HG02970 (cell line): ENCODE data around the gene ZNF331.
A peak's percentile ranks its signal among the peaks of the same experiment; 100 is the strongest.

Experiments used
- ATAC-seq: cut with Tn5 transposase; IDR thresholded peaks from one replicate; pipeline ENCODE4 v1.9.1; 2021; ENCODE audit warnings: mild to moderate bottlenecking, moderate library complexity, moderate number of reproducible peaks; ENCODE audit not compliant: unreplicated experiment, low FRiP score

The ZNF331 gene

DNA sequence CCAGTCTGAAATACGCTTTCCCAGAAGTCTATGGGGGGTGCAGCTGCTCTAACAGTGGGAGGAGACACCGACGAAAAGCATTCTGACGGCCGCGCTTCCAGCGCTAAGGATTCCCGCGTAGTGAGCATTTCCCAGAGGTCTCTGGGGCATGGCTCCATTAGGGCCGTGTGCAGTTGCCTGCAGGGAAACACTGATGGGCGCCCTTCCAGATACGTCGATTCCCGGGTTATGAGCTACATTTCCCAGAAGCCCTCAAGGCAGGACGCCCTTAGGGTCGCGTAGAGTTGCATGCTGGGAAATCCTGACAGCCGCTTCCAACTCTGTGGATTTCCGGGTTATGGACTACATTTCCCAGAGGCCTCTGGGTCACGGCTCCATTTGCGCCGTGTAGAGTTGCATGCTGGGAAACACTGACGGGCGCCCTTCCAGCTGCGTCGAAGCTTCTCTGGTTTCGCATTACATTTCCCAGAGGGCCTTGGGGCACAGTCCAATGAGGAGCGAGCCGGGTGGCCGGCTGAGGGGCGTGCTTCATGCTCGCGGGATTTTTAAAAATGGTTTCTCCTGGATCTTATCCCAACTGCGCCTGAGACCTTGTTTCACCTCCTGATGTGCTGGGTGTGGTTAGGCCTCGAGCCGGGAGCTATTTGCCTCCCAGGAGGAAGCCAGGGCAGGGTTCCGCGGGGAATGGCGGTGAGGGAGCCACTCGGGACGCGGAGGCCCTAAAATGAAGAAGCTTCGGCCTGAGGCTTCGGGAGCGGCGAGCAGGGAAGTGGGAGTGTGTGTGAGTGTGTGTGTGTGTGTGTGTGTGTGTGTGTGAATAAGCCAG lies 17.2 kb upstream of the ZNF331 start:
- peak; percentile 99 for ATAC-seq

- no peak for ATAC-seq
Measured at GRCh38 chr19:53521373-53522202, 16.4 kb upstream of the ZNF331 start.

- no peak for ATAC-seq
Measured at GRCh38 chr19:53525922-53526321, 12.0 kb upstream of the ZNF331 start.

- ATAC-seq = no peak
Measured at GRCh38 chr19:53530622-53531021, 7.3 kb upstream of the ZNF331 start.

DNA sequence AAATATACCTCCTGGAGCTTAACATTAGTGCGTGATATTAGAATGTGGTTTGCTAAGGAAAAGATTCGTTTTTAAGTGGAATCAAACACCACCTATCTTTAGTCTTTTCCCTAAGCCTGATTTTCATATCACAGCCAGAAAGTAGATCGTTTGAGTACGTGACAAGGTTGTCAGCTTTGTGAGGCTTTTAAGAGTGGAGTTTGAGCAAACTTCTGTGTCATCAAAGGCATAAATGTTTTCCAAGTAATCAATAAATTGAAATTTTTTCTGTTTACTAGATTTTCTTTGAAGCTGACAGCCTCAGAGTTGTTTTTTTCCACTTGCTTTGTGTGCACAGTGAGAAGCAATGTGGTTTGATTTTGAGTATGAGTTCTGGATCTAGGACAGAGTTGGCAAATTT lies 6.5 kb upstream of the ZNF331 start:
- no peak for ATAC-seq

- no peak for ATAC-seq
Measured at GRCh38 chr19:53532362-53532761, 5.6 kb upstream of the ZNF331 start.

DNA sequence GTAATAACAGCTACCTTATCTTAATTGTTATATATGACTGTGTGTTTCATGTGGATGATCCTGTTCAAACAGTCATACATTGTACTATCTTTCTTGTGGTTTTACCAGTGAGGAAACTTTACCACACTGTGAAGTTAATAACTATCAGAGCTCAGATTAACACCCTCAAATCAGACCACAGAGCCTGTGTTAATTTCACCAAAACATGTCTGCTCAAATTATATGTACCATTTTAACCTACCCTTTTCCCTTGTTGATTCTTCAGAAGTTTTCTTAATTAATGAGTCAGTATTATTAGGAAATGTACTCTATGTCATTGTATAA lies 1.8 kb upstream of the ZNF331 start:
- ATAC-seq = no peak

DNA sequence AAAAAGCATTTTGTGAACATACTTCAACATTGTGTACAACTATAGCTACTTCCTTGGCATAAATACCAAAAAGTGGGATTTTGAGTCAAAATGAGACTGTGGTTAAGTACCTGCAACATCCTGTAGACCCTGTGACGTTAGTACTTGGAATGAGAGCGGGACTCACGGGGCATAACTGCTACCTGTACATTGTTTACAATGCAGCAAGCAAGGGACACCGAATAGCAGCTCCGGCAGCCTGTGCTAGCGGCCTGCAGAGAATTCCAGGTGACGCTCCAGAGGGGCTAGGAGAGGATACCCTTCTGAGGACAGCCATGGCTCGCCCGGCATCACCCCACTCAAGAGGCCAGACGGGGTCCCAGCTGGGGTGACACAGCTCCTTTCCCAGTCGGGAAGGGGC lies 824 bp upstream of the ZNF331 start:
- ATAC-seq = peak; percentile 3

GRCh38 chr19:53538378-53539109 lies 599 bp downstream of the ZNF331 start:
- no peak for ATAC-seq

GRCh38 chr19:53540091-53540490 lies 2.1 kb downstream of the ZNF331 start:
- no peak for ATAC-seq

DNA sequence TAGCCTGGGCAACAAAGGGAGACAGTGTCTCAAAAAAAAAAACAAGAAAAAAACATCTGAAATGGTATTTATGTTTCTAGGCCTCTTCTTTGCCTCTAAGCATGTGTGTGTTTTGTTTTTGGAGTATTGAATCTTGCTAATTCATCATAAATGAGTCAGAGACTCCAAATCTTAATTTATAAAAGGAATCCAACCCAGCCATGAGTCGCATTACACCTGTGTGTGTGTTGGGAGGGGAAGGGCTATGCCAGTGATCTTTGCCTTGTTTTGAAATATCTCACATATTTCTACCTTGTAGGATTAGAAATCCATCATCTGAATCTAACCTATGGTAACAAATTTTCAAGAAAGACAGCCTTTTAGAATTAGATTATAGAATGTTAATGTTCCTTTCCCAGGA lies 4.0 kb downstream of the ZNF331 start:
- ATAC-seq = no peak

DNA sequence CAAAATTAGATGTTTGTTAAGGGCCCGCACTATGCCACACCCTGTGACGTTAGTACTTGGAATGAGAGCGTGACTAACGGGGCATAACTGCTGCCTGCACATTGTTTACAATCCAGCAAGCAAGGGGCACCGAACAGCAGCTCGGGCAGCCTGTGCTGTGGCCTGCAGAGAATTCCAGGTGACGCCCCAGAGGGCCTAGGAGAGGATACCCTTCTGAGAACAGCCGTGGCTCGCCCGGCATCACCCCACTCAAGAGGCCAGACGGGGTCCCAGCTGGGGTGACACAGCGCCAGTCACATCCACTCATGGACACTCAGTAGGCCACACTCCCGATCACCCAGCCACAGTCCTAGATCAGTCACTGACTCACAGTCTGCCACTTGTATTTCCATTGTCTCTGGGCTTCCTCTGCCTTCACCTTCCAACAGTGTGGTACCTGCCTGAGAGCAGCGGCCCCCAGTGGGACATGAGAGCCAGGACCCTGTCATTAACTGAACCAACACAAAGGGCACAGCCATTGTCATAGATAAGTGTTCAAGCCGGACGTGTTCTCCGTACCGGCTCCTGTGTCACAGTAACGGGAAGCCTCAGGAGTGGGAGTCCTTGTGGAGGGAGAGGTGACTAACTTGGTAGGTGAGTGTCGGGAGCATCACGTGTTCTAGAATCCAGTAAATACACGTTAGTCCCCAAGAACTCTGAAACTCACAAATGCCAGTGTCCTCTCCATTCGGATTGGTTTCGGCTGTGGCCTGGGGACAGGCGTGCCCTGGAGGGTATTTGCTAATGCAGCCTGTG lies 7.5 kb downstream of the ZNF331 start:
- ATAC-seq = no peak

GRCh38 chr19:53546758-53547513 lies 9.0 kb downstream of the ZNF331 start:
- ATAC-seq = no peak

DNA sequence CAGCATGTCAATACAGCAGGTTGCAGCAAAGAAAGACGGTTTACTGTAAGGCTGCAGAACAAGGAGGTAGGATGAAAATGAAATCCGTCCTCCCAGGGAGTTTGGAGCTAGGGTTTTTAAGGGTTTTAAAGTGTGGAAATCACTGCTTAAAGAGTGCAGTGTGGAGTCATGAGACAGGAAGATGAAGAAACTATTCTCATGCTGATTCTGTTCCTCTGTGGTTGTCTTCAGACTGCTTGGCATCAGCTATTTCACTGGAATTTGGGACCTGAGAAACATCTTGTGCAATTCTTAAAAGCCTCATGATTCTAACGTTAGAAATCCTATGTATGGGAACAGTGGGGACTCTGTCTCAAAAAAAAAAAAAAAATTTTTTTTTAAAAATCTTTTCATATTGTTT lies 11.4 kb downstream of the ZNF331 start:
- ATAC-seq = no peak

DNA sequence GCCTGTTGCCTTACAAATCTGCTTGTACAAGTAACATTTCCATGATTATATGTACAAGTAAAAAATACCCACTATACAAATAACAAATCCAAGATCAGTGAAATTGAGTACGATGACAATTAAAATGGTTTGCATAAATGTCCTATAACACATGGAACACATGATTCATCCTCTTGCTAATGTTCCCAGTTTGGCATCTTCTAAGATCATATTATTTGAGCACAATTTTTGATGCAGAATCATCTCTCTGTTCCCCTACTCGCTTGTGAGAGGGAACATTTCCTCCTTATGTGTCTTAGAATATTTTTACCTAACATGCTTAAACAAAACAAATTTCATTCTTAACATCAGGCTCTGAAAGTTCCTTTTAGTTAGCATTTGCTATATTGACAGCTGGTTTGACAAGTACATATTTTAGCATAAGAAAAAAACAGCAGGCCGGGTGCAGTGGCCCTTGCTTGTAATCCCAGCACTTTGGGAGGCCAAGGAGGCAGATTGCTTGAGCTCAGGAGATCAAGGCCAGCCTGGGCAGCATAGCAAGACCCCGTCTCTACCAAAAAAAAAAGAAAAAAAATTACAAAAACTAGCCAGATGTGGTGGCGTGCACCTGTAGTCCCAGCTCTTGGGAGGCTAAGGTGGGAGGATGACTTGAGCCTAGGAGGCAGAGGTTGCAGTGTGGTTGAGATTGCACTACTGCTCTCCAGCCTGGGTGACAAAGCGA lies 14.2 kb downstream of the ZNF331 start:
- ATAC-seq = no peak

DNA sequence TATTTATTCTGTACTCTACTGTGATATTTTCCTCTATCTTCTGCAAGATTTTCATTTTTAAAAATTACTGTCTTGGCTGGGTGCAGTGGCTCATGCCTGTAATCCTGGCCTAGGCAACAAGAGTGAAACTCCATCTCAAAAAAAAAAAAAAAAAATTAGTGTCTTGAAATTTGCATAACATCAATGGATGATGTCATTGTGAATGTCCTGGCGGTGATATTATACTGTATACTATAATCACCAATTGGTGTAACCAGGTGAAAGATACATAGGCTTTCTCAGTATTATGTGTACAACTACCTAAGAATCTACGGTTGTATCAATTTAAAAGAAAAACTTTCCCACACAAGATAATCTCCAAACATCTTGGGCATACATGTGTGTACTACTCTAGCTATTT lies 15.2 kb downstream of the ZNF331 start:
- no peak for ATAC-seq

DNA sequence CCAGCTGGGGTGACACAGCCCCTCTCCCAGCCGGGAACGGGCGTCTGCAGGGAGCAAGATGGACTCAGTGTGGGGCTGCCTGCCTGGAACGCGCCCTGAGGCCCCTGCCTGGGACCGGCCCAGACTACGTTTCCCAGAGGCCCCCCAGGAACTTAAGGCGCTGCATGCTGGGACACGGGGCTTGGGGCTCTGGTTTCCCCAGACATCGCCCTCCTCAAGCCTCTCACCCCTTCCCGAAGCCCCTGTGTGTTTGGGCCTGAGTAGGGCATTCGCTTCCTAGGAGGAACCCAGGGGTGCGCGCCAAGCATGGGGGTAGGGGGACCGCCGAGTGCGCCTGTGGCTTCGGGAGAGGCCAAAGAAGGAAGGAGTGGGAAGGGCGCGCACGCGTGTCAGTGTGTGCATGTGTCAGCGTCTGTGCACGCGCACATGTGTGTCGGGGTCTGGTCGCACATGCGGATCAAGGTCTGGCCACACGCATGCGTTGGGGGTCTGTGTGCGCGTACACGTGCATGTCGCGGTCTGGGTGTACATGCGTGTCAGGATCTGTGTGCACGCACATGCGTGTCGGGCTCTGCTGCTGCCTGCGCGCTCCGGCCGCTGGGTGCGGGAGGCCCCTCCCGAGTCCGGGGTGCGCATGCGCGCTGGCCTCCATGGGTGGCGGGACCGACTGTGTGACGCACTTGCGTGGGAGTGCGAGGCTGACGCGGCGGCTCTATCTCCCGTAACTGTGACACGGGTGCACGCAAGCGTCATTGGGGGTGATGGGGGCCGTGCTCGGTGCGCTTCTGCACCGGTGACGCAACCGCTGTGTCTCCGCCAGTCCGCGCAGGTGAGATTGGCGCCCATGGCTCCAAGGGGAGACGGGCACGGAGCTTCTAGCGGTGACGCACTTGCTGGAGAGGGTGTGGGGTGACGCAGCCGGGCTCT lies 16.2 kb downstream of the ZNF331 start:
- peak; percentile 70 for ATAC-seq

DNA sequence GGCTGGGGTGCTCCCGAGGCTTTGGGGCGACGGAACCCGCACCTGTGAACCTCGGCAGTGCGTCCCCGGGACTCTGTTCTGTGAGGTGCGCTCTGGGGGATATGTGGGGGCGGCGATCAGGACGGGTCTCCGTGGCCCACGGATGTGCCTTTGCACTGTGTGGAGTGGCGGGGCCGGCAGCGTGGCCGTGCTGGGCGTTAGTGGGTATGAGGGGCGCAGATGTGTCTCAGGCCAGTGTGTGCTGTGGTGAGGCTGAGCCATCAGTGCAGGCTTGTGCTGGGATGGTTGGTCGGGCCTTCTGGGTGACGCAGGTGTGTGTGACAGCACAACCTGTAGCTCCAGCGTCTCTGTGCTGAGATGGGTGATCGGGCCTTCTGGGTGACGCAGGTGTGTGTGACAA lies 16.9 kb downstream of the ZNF331 start:
- no peak for ATAC-seq
